Measurements from ENCODE around the gene TAF15.

The TAF15 gene

DNA sequence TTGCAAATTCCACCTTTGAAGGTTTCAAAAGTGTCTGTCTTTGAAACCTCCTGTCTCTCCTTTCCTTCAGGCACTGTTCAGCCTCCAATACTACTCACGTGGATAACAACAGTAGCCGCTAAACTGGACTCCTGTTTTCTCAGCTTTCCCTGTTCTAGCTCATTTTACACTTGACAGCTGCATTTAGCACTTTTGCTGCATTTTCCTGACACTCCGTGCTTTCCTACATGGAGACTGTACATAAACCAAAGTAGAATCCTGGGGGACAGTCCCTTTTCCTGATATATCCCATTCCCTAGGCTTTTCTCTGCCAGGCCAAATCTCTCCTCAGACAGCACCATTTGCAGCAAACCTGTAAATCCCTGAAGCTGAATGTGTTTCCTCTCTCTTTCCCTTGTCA is 67.2 kb downstream of the TAF15 start:
- DNase-seq (ENCODE audit: extremely low read depth, insufficient read length): no peak
- TF ChIP-seq, protein P1, sequence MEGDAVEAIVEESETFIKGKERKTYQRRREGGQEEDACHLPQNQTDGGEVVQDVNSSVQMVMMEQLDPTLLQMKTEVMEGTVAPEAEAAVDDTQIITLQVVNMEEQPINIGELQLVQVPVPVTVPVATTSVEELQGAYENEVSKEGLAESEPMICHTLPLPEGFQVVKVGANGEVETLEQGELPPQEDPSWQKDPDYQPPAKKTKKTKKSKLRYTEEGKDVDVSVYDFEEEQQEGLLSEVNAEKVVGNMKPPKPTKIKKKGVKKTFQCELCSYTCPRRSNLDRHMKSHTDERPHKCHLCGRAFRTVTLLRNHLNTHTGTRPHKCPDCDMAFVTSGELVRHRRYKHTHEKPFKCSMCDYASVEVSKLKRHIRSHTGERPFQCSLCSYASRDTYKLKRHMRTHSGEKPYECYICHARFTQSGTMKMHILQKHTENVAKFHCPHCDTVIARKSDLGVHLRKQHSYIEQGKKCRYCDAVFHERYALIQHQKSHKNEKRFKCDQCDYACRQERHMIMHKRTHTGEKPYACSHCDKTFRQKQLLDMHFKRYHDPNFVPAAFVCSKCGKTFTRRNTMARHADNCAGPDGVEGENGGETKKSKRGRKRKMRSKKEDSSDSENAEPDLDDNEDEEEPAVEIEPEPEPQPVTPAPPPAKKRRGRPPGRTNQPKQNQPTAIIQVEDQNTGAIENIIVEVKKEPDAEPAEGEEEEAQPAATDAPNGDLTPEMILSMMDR (IDR thresholded peaks at IDR 0.05; ENCODE audit: insufficient read depth, low read length, poor library complexity, severe bottlenecking): no peak
- H3K36me3 ChIP-seq (ENCODE audit: control insufficient read depth, insufficient read depth, low read length): no peaks in the 10 kb centered on the region
- no peaks in the 10 kb centered on the region for H3K27me3 ChIP-seq (replicated peaks; ENCODE audit: control insufficient read depth, insufficient read depth, low read length)
- H3K4me3 ChIP-seq (replicated peaks; ENCODE audit: low read depth, low read length): no peak overlapping the region

DNA sequence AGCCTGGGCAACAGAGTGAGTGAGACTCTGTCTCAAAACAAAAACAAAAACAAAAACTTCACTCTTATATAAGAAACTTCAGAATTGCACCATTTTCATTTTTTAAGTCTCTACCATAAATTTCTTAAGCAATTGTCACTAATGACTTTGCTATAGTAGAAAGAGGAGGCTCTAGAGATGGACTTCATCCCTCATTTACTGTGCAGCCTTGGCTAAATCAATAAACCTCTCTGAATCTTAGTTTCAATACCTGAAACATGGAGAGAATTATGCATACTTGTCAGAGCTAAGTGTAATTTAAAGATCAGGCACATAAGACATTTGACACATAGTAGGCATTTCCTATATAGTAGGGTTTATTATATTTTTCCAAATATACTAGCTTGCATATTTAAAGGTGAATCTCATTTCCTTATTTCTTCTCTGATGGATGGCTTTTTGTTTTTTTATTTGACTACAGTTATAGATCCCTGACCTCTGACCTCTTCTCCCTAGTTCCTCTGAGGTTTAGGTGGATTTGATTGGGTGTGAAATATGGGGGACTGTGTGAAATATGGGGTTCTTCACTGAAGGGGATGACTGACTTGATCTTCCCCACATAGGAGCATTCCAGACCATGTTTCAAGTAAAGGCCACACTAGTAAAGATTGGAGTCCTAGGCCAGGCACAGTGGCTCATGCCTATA is 68.2 kb downstream of the TAF15 start:
- no peak for DNase-seq (ENCODE audit: extremely low read depth, insufficient read length)
- TF ChIP-seq, protein P1 (IDR thresholded peaks at IDR 0.05; ENCODE audit: insufficient read depth, low read length, poor library complexity, severe bottlenecking): no peak
- Histone ChIP-seq H3K36me3 (ENCODE audit: control insufficient read depth, insufficient read depth, low read length) (no peaks in the 10 kb centered on the region), H3K4me3 (replicated peaks; ENCODE audit: low read depth, low read length) (no peak overlapping the region), H3K27me3 (replicated peaks; ENCODE audit: control insufficient read depth, insufficient read depth, low read length) (no peaks in the 10 kb centered on the region)

DNA sequence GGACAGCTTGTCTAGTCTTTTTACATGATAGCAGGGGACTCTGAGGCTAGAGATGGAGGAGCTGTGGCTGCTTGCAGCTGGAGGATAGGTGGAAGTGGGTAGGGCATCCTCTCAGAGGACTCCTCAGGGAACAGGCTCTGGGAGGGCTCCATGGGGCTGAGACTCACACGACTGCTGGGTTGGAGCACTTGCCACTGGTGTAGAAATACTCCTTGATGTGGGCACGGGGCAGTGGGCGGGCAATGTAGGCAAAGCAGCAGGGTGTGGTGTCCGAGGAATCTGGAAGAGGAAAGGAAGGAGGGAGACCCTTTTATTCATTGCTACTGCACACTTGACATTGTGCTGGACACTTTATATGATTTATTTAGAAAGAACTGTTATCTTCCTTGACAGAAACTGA is 69.1 kb downstream of the TAF15 start:
- no peak for DNase-seq (ENCODE audit: extremely low read depth, insufficient read length)
- TF ChIP-seq, protein P1 (IDR thresholded peaks at IDR 0.05; ENCODE audit: insufficient read depth, low read length, poor library complexity, severe bottlenecking): no peak
- Histone ChIP-seq H3K36me3 (ENCODE audit: control insufficient read depth, insufficient read depth, low read length) (no peaks in the 10 kb centered on the region), H3K27me3 (replicated peaks; ENCODE audit: control insufficient read depth, insufficient read depth, low read length) (no peaks in the 10 kb centered on the region), H3K4me3 (replicated peaks; ENCODE audit: low read depth, low read length) (no peak overlapping the region)

DNA sequence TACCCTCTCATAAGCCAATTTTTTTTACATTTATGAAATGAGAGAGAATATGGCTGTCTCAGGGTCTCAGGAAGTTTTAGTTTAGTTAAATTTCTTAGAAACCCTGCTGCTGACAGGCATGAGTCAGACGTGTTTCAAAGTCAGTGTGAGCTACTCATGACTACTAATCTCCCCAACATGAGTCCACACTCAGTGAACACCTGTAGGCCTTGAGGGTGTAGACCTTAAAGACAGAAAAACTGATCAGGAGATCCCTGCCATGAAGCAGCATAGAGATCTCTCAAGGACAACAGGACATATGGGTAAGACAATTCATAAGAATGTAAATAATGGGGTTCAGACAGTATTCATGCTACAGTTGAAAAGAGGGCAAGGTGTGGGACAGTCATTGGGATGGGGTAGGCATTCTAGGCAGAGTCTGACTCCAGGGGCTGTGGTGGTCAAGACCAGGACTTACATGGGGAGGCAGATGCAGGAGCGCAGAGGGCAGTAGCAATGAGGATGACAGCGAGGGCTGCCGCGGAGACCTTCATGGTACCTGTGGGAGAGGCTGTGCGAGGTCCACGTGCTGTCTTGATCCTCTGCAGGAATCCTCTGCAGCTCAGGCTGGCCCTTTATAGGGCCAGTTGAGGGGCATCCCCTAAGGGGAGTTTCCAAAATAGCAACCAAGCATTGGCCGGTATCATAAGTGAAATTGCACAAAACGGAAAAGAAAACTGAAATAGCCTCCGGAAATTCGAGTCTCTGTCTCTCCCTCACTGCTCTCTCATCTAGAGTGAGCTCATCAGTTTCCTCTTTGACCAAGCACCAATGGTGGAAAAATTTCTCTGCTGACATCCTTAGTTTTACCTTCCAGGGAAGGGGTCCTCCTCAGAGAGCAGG is 70.7 kb downstream of the TAF15 start, which contains the start of gene CCL5:
Gene CCL5, minus strand, starts transcription at position 588 of the 882 bp plus-strand sequence.
- Histone ChIP-seq H3K27me3 (replicated peaks; ENCODE audit: control insufficient read depth, insufficient read depth, low read length) (no peaks in the 10 kb centered on the region), H3K4me3 (replicated peaks; ENCODE audit: low read depth, low read length) (peak within 1 kb of the TSS; percentile 38), H3K36me3 (ENCODE audit: control insufficient read depth, insufficient read depth, low read length) (no peaks in the 10 kb centered on the region)
- DNase-seq (ENCODE audit: extremely low read depth, insufficient read length): peak; percentile 78
- TF ChIP-seq, protein P1 (IDR thresholded peaks at IDR 0.05; ENCODE audit: insufficient read depth, low read length, poor library complexity, severe bottlenecking): no peak

DNA sequence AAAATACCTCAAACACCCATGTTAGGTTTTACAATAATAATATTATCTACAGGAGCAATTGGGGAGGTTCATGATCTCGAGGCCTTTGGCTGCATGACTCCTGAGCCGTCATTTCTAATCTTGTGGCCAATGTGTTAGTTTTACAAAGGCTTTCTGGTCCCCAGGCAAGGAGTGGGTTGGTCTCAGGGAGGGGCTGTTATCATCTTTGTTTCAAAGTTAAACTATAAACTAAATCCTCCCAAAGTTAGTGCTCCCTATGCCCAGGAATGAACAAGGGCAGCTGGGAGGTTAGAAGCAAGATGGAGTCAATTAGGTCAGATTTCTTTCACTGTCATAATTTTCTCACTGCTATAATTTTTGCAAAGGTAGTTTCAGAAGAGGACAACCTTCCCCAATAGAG is 80.0 kb downstream of the TAF15 start:
- no peaks in the 10 kb centered on the region for H3K36me3 ChIP-seq (ENCODE audit: control insufficient read depth, insufficient read depth, low read length)
- no peak overlapping the region for H3K4me3 ChIP-seq (replicated peaks; ENCODE audit: low read depth, low read length)
- no peak for DNase-seq (ENCODE audit: extremely low read depth, insufficient read length)
- TF ChIP-seq, protein P1 (IDR thresholded peaks at IDR 0.05; ENCODE audit: insufficient read depth, low read length, poor library complexity, severe bottlenecking): no peak
- H3K27me3 ChIP-seq (replicated peaks; ENCODE audit: control insufficient read depth, insufficient read depth, low read length): no peaks in the 10 kb centered on the region
